Uterus (tissue), 4 donors: ENCODE measurements around the gene SART1. TPM values are rescaled to one million over a fixed set of nuclear protein-coding genes. Genes with fewer than 3 reads are reported as not detected.

Experiments used
- DNase-seq, 2 donors: peaks; one replicate each; pipeline ENCODE4 v3.0.0-alpha.2; 2019 to 2020
- H3K27ac ChIP-seq, 2 donors: fragments of 200-600 bp; sonication (generic); 1 replicate in 1 of 2; 2 replicates in 1 of 2; pipeline ENCODE4 v1.5.1; 2016 to 2018
- H3K27me3 ChIP-seq, 2 donors: fragments of 200-600 bp; sonication (generic); one replicate each; pipeline ENCODE4 v1.5.1; 2018 to 2019; ENCODE audit warnings: control low read depth in 1 of 2
- H3K36me3 ChIP-seq, 2 donors: fragments of 200-600 bp; sonication (generic); one replicate each; pipeline ENCODE4 v1.5.1; 2019; ENCODE audit warnings: control low read depth in 1 of 2
- H3K4me1 ChIP-seq, 2 donors: fragments of 200-600 bp; sonication (generic); one replicate each; pipeline ENCODE4 v1.5.1; 2018 to 2019; ENCODE audit warnings: control low read depth in 1 of 2
- H3K4me3 ChIP-seq, 2 donors: fragments of 200-600 bp; sonication (generic); 1 replicate in 1 of 2; 2 replicates in 1 of 2; pipeline ENCODE4 v1.5.1; 2018 to 2019; ENCODE audit warnings: mild to moderate bottlenecking in 1 of 2
- H3K9me3 ChIP-seq, 2 donors: fragments of 200-600 bp; sonication (generic); one replicate each; pipeline ENCODE4 v1.5.1; 2019; ENCODE audit warnings: control low read depth in 1 of 2
- CTCF ChIP-seq, 4 experiments: fragments of 200-600 bp in 2 of 4; fragments of 450-650 bp in 2 of 4; sonication (generic) in 2 of 4; IDR thresholded peaks; one replicate each; pipeline ENCODE4 v1.5.1; 2016 to 2019; ENCODE audit warnings: antibody characterized with exemption in 4 of 4, mild to moderate bottlenecking in 2 of 4, moderate library complexity in 1 of 4
- POLR2A ChIP-seq, 2 donors: fragments of 450-650 bp; IDR thresholded peaks; one replicate each; pipeline ENCODE4 v1.6.1; 2016; ENCODE audit warnings: antibody characterized with exemption in 2 of 2, mild to moderate bottlenecking in 1 of 2, moderate library complexity in 1 of 2
- intact Hi-C: fragments of 100-400 bp; cut with DNase I; formaldehyde crosslinking; loops from one replicate; pipeline ENCODE4 v1.15.1; 2023; ENCODE audit warnings: low total_unique reads
- total RNA-seq, 4 donors: library from RNA; depleted of rRNA in 3 of 4; stranded (reverse); fragments of >200 nt in 3 of 4; gene quantifications; one replicate each; pipeline versions ENCODE4 v1.1.0 to v1.2.4, GENCODE V29; 2014 to 2023
- donor health status: DM: yes; HTN: yes; CAD: no.

SART1 gene
- total RNA-seq, 4 donors from 2014 or later, result 10.3 to 77.9 (median 30.5) TPM

GRCh38 chr11:65981972-65982823, 20.7 kb downstream of the SART1 start:
- Histone ChIP-seq H3K36me3 (no peaks in the 10 kb centered on the region), H3K27me3 (no peaks in the 10 kb centered on the region), H3K27ac (no peak overlapping the region), H3K4me1 (no peaks in the 10 kb centered on the region), H3K4me3 (no peak overlapping the region), H3K9me3 (no peaks in the 10 kb centered on the region)
- intact Hi-C loops, result no loop called here
- TF ChIP-seq POLR2A (IDR thresholded peaks at IDR 0.05) (no peak), CTCF (IDR thresholded peaks at IDR 0.05) (no peak)
- DNase-seq, result no peak

GRCh38 chr11:65982824-65983588, 21.5 kb downstream of the SART1 start:
- TF ChIP-seq CTCF (IDR thresholded peaks at IDR 0.05), result no peak
- TF ChIP-seq POLR2A (IDR thresholded peaks at IDR 0.05), result no peak
- Histone ChIP-seq H3K9me3 (no peaks in the 10 kb centered on the region), H3K27ac (no peak overlapping the region), H3K27me3 (no peaks in the 10 kb centered on the region), H3K36me3 (no peaks in the 10 kb centered on the region), H3K4me3 (no peak overlapping the region), H3K4me1 (no peaks in the 10 kb centered on the region)
- intact Hi-C loops, result no loop called here
- no peak for DNase-seq

- no peak overlapping the region for H3K27ac ChIP-seq
- H3K36me3 ChIP-seq, result no peaks in the 10 kb centered on the region
- no peak for DNase-seq
- TF ChIP-seq POLR2A (IDR thresholded peaks at IDR 0.05) (no peak), CTCF (IDR thresholded peaks at IDR 0.05) (no peak)
- H3K27me3 ChIP-seq, result no peaks in the 10 kb centered on the region
- no peak overlapping the region for H3K4me3 ChIP-seq
- intact Hi-C loops, result no loop called here
- H3K9me3 ChIP-seq, result no peaks in the 10 kb centered on the region
- no peaks in the 10 kb centered on the region for H3K4me1 ChIP-seq
Observed at GRCh38 chr11:65983589-65983987, 22.1 kb downstream of the SART1 start.

GRCh38 chr11:65987336-65987735, 25.8 kb downstream of the SART1 start:
- Histone ChIP-seq H3K27me3 (no peaks in the 10 kb centered on the region), H3K27ac (no peak overlapping the region), H3K4me1 (no peaks in the 10 kb centered on the region), H3K4me3 (no peak overlapping the region), H3K36me3 (no peaks in the 10 kb centered on the region), H3K9me3 (no peaks in the 10 kb centered on the region)
- no peak for DNase-seq
- no peak for TF ChIP-seq CTCF (IDR thresholded peaks at IDR 0.05)
- TF ChIP-seq POLR2A (IDR thresholded peaks at IDR 0.05), result no peak
- intact Hi-C loops, result loop anchor here (5.0 kb wide), 1 partner anchor 105 kb away; no protein-coding TSS in a partner anchor
